Stimulated activated naive CD4-positive, alpha-beta T cell (primary cell): Measurements from ENCODE around the gene MAGEB17.
"Not testable (repeated sequence)": the region's sequence is repeated elsewhere in the genome, so short reads cannot be mapped to it uniquely, and the experiment has no call there.

Source experiments
- DNase-seq, 6 experiments: peaks; one replicate each; lab custom pipeline; 2025; lab: John Stamatoyannopoulos, UW

Gene MAGEB17, protein sequence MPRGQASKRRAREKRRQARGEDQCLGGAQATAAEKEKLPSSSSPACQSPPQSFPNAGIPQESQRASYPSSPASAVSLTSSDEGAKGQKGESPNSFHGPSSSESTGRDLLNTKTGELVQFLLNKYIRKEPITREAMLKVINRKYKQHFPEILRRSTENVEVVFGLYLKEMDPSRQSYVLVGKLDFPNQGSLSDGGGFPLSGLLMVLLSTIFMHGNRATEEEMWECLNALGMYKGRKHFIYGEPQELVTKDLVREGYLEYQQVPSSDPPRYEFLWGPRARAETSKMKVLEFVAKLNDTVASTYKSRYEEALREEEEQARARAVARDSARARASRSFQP

GRCh38 chrX:16167181-16167580, at the start of gene MAGEB17:
MAGEB17 (plus strand) TSS chrX:16167481; CDS start chrX:16170383, 2,902 bp downstream.
- DNase-seq: no peak

GRCh38 chrX:16119353-16120220, 47.7 kb upstream of the MAGEB17 start:
- DNase-seq: no peak

DNA sequence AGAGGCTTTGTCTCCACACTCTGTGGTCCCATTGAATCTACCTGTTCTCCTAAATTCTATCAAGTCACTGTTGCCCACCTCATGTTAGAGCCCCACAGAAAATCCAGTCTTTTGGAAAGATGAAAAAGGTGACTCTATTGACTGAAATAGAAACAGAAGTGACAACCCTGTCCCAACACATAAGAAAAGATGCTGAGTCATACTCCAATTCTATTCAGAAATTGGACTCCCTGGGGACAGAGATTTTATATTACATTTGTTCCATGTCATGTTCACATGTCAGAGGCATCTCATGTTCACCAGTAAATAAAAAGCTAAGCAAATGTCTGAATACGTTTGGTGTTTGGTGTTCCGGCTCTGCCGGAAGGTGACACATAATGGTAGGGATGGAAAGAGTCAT, 46.9 kb upstream of the MAGEB17 start:
- DNase-seq: no peak

- DNase-seq: peak; percentile 20 to 53 (median 33)
Measured at GRCh38 chrX:16123222-16123786, 44.0 kb upstream of the MAGEB17 start, which contains the start of gene GRPR. GRPR (plus strand) TSS chrX:16123565; CDS start chrX:16123954, 389 bp downstream.

- no peak for DNase-seq
Measured at GRCh38 chrX:16124201-16124600, 43.1 kb upstream of the MAGEB17 start.

- DNase-seq: no peak
Measured at GRCh38 chrX:16125520-16126149, 41.6 kb upstream of the MAGEB17 start.

DNA sequence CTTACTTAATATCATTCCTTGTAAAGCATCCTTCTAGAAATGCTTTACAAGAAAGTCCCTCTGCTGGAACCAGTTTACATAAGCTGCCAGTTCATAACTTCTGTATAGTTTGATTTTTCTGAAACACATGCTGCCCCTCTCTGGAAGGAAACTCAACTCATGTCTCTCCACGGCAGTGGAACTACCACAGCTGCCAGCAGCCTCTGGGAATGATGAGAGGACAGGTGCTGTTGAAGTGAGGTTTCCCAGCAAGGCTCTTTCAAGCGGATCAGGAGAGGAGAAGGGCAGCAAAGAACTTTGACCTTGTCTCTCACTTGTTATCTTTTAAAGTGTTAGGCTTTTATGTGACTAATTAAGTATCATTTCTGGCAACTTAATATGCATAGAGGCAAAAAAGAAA, 36.6 kb upstream of the MAGEB17 start:
- DNase-seq: no peak

- DNase-seq: no peak
Measured at GRCh38 chrX:16134936-16135335, 32.3 kb upstream of the MAGEB17 start.

GRCh38 chrX:16136080-16136479, 31.2 kb upstream of the MAGEB17 start:
- no peak for DNase-seq

DNA sequence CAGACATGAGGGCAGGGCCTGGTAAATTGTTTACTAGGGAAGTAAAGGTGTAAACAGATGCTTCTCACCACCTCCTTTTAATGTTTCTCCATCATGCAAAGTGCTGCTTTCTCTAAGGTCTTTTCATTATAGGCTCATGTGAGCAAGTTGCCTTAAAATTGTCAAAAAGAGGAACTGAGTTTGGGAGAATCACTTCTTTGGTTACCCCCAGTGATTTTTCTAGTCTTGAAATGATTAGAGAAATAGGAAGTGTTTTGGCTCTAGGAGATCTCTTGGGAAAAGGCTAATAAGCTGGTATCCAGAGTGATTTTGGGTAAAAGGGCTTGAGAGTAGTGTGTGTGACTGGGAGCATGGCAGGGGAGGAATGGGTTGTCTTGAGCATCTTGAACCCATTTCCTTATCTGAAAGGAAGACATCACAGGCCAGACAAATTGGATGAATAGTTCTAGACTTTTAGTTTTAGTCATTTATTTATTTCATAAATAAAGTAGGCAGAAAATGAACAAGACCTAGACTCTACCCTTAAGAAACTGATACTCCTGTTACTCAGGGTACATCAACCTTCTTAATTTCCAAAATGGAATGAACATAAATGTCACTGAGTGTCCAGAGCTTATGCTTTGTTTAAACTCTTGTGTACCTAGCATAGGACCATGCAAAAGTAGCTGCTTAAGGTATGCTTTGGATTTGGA, 29.7 kb upstream of the MAGEB17 start:
- no peak for DNase-seq

- DNase-seq: no peak
Measured at GRCh38 chrX:16138108-16138427, 29.2 kb upstream of the MAGEB17 start.

DNA sequence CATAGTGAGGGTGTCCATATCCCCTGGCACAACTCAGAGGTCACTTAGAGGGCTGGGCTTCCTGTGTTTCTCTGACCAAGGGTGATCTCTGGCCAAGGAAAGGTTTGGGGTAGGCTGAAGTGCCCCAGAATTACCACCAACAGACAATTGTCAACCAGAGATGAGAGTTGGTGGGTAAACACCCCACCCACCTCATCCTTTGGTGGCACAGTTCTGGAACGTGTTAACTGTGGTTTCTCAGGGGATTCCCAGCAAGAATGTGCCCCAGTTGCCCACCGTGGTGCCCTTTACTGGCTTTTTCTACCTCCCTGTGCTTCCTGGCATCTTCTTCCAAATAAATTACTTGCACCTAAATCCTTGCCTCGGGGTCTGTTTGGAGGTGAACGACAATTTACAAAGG, 26.8 kb upstream of the MAGEB17 start:
- no peak for DNase-seq

GRCh38 chrX:16140983-16141382, 26.3 kb upstream of the MAGEB17 start:
- no peak for DNase-seq

GRCh38 chrX:16141422-16142245, 25.6 kb upstream of the MAGEB17 start:
- no peak for DNase-seq

GRCh38 chrX:16142246-16142558, 25.1 kb upstream of the MAGEB17 start:
- no peak for DNase-seq

GRCh38 chrX:16143968-16144367, 23.3 kb upstream of the MAGEB17 start:
- DNase-seq: no peak

DNA sequence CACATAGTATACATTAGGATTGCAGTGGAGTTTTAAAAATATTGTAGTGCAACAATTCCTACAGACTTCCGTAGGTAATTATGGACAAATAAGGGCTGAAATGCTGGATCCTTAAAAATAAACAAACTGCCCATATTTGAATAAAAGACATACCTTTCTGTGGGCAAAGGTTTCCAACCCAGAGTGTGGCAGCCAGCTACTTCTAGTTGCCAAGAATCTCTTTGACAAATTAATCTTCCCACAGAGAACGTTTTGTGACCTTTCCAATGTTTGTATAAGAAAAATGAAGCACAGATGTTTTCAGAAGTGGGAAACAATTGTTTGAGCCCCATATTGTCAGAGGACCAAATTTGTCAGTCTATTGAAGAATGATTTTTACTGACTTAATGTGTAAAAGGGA, 22.9 kb upstream of the MAGEB17 start:
- DNase-seq: no peak

GRCh38 chrX:16145093-16145492, 22.2 kb upstream of the MAGEB17 start:
- DNase-seq: not testable (repeated sequence)

DNA sequence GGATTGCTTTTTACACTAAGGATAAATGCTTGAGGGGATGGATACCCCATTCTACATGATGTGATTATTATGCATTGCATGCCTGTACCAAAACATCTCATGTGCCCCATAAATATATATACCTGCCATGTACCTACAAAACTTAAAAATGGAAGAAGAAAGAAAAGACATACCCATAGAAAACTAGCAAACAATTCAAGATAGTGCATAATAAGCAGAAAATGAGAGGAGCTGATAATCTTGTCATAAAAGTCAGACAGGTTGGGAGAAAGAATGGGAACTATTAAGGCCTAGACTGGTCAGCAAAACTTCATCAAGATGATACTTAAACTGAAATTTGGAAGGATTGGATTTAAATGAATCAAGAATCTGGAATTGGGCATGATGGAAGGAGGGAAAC, 21.6 kb upstream of the MAGEB17 start:
- DNase-seq: no peak

GRCh38 chrX:16148896-16149295, 18.4 kb upstream of the MAGEB17 start:
- DNase-seq: no peak

- DNase-seq: no peak
Measured at GRCh38 chrX:16155581-16156096, 11.6 kb upstream of the MAGEB17 start.
